SK-N-SH (cell line): ENCODE measurements around the gene ZMIZ1. TPM values are rescaled to one million over a fixed set of nuclear protein-coding genes. Genes with fewer than 3 reads are reported as not detected.

ENCODE experiments used
- CTCF ChIA-PET: fragments of 300-600, 350-600 bp; formaldehyde crosslinking; extraction: SDS; loops from one replicate; lab custom pipeline; 2021; lab: Yijun Ruan, JAX
- POLR2A ChIA-PET: fragments of 350-600 bp; sonication (Branson Sonifier 250); formaldehyde crosslinking; extraction: SDS; loops from one replicate; lab custom pipeline; 2020; ENCODE audit warnings: antibody characterized with exemption, inconsistent platforms; lab: Yijun Ruan, JAX
- DNase-seq: peaks from one replicate; pipeline ENCODE4 v3.0.0; 2012
- H2AFZ ChIP-seq: fragments of 200-600 bp; sonication (generic); 2 replicates; pipeline ENCODE4 v1.8.1; 2016; ENCODE audit warnings: antibody characterized with exemption, mild to moderate bottlenecking, low read depth
- H3F3A ChIP-seq: fragments of 200-600 bp; sonication (generic); replicated peaks from 2 replicates; pipeline ENCODE3; 2016; ENCODE audit warnings: antibody characterized with exemption, mild to moderate bottlenecking; ENCODE audit not compliant: insufficient read depth
- H3K27ac ChIP-seq, 2 experiments: fragments of 200-500 bp in 1 of 2; fragments of 200-600 bp in 1 of 2; sonication (Bioruptor generic) in 1 of 2; sonication (generic), shearing (Covaris generic) in 1 of 2; 2 replicates each; pipeline versions ENCODE4 v1.5.1 to v1.6.1; 2014 to 2016; ENCODE audit warnings: low read depth in 2 of 2, inconsistent platforms in 1 of 2, low read length in 1 of 2, mild to moderate bottlenecking in 1 of 2, mixed read lengths in 1 of 2
- H3K27me3 ChIP-seq: fragments of 200-600 bp; sonication (generic), shearing (Covaris generic); 2 replicates; pipeline ENCODE4 v1.6.1; 2016; ENCODE audit warnings: mixed run types; ENCODE audit not compliant: insufficient read depth
- H3K36me3 ChIP-seq, 2 experiments: fragments of 200-500 bp in 1 of 2; fragments of 200-600 bp in 1 of 2; sonication (Bioruptor generic) in 1 of 2; sonication (generic) in 1 of 2; replicated peaks in 1 of 2; 2 replicates each; pipeline versions ENCODE3 to v1.5.1; 2014 to 2016; ENCODE audit warnings: low read length in 1 of 2, mild to moderate bottlenecking in 1 of 2; ENCODE audit not compliant: insufficient read depth in 2 of 2, control insufficient read depth in 1 of 2
- H3K4me1 ChIP-seq, 2 experiments: fragments of 200-500 bp in 1 of 2; fragments of 200-600 bp in 1 of 2; sonication (Bioruptor generic) in 1 of 2; sonication (generic), shearing (Covaris generic) in 1 of 2; 2 replicates each; pipeline versions ENCODE4 v1.5.1 to v1.6.1; 2014 to 2016; ENCODE audit warnings: low read depth in 1 of 2, low read length in 1 of 2, mixed run types in 1 of 2; ENCODE audit not compliant: insufficient read depth in 2 of 2, control insufficient read depth in 1 of 2
- H3K4me2 ChIP-seq: fragments of 200-600 bp; sonication (generic), shearing (Covaris generic); 2 replicates; pipeline ENCODE4 v1.6.1; 2017; ENCODE audit warnings: mixed run types
- H3K4me3 ChIP-seq, 2 experiments: fragments of 200-500 bp in 1 of 2; fragments of 200-600 bp in 1 of 2; sonication (Bioruptor generic) in 1 of 2; sonication (generic), shearing (Covaris generic) in 1 of 2; 2 replicates each; pipeline versions ENCODE4 v1.5.1 to v1.8.1; 2014 to 2016; ENCODE audit warnings: low read depth in 2 of 2, inconsistent platforms in 1 of 2, low read length in 1 of 2, mild to moderate bottlenecking in 1 of 2, mixed read lengths in 1 of 2, moderate library complexity in 1 of 2
- H3K79me2 ChIP-seq: fragments of 200-600 bp; sonication (generic); 2 replicates; pipeline ENCODE4 v1.8.1; 2017; ENCODE audit warnings: mild to moderate bottlenecking; ENCODE audit not compliant: insufficient read depth
- H3K9ac ChIP-seq: fragments of 200-600 bp; sonication (generic); 2 replicates; pipeline ENCODE4 v1.6.1; 2017; ENCODE audit warnings: mixed run types
- H3K9me2 ChIP-seq: fragments of 200-600 bp; sonication (generic); 2 replicates; pipeline ENCODE4 v1.6.1; 2017; ENCODE audit warnings: mixed run types
- H3K9me3 ChIP-seq: fragments of 200-600 bp; sonication (generic); 2 replicates; pipeline ENCODE4 v1.6.1; 2017; ENCODE audit warnings: mixed run types, mild to moderate bottlenecking, moderate library complexity
- H4K20me1 ChIP-seq: fragments of 200-600 bp; sonication (generic); 2 replicates; pipeline ENCODE4 v1.6.1; 2017; ENCODE audit warnings: mild to moderate bottlenecking, mixed run types; ENCODE audit not compliant: insufficient read depth
- CHD2 ChIP-seq: fragments of 150-350 bp; IDR thresholded peaks from 2 replicates; pipeline ENCODE4 v1.6.1; 2018; ENCODE audit warnings: low read length; ENCODE audit not compliant: partially characterized antibody
- EP300 ChIP-seq, 2 experiments: IDR thresholded peaks; 2 replicates each; pipeline versions ENCODE4 v1.4.0 to v1.6.1; 2012; ENCODE audit warnings: borderline replicate concordance in 1 of 2, low read depth in 1 of 2, low read length in 1 of 2
- EZH2phosphoT487 ChIP-seq: fragments of 200-600 bp; sonication (generic); IDR thresholded peaks from 2 replicates; pipeline ENCODE4 v1.6.1; 2017; ENCODE audit warnings: low read depth, mixed run types, mild to moderate bottlenecking, antibody characterized with exemption, moderate library complexity, borderline replicate concordance
- FOSL2 ChIP-seq: IDR thresholded peaks from 2 replicates; pipeline ENCODE4 v1.4.0; 2012; ENCODE audit warnings: low read depth, mild to moderate bottlenecking, moderate library complexity, borderline replicate concordance
- GABPA ChIP-seq: IDR thresholded peaks from 2 replicates; pipeline ENCODE4 v1.4.0; 2012; ENCODE audit warnings: low read depth, mild to moderate bottlenecking
- GATA2 ChIP-seq: sonication (generic); formaldehyde crosslinking; IDR thresholded peaks from 2 replicates; pipeline ENCODE4 v1.5.0; 2020; ENCODE audit warnings: mild to moderate bottlenecking, missing genetic modification reagents
- JUND ChIP-seq: IDR thresholded peaks from 2 replicates; pipeline ENCODE4 v1.4.0; 2012
- MXI1 ChIP-seq: IDR thresholded peaks from 2 replicates; pipeline ENCODE4 v1.6.1; 2012; ENCODE audit warnings: mild to moderate bottlenecking, low read depth, low read length, improper control_type of control experiment
- NFIC ChIP-seq: IDR thresholded peaks from 2 replicates; pipeline ENCODE4 v1.4.0; 2012; ENCODE audit warnings: borderline replicate concordance
- POLR2AphosphoS5 ChIP-seq: IDR thresholded peaks from 2 replicates; pipeline ENCODE4 v1.6.1; 2012; ENCODE audit warnings: low read depth, low read length
- RAD21 ChIP-seq: IDR thresholded peaks from 2 replicates; pipeline ENCODE4 v1.6.1; 2012; ENCODE audit warnings: mild to moderate bottlenecking, low read length
- RCOR1 ChIP-seq: fragments of 150-350 bp; IDR thresholded peaks from 2 replicates; pipeline ENCODE4 v1.6.1; 2017; ENCODE audit warnings: antibody characterized with exemption, low read length
- RFX5 ChIP-seq: IDR thresholded peaks from 2 replicates; pipeline ENCODE4 v1.6.1; 2012; ENCODE audit warnings: mild to moderate bottlenecking, improper control_type of control experiment, low read length
- RXRA ChIP-seq: IDR thresholded peaks from 2 replicates; pipeline ENCODE4 v1.4.0; 2012; ENCODE audit warnings: low read depth, mild to moderate bottlenecking, borderline replicate concordance
- SIN3A ChIP-seq: IDR thresholded peaks from 2 replicates; pipeline ENCODE4 v1.6.1; 2012; ENCODE audit warnings: low read depth, mild to moderate bottlenecking, low read length, moderate library complexity, borderline replicate concordance
- SMC3 ChIP-seq: IDR thresholded peaks from 2 replicates; pipeline ENCODE4 v1.6.1; 2012; ENCODE audit warnings: low read depth, low read length, improper control_type of control experiment
- TAF1 ChIP-seq: IDR thresholded peaks from 2 replicates; pipeline ENCODE4 v1.6.1; 2012; ENCODE audit warnings: low read depth, mild to moderate bottlenecking, low read length, moderate library complexity, borderline replicate concordance
- TCF12 ChIP-seq: IDR thresholded peaks from 2 replicates; pipeline ENCODE4 v1.4.0; 2012
- TEAD4 ChIP-seq: IDR thresholded peaks from 2 replicates; pipeline ENCODE4 v1.4.0; 2012; ENCODE audit warnings: mild to moderate bottlenecking, borderline replicate concordance; ENCODE audit not compliant: insufficient read depth
- YY1 ChIP-seq: IDR thresholded peaks from 2 replicates; pipeline ENCODE4 v1.4.0; 2012; ENCODE audit warnings: low read depth, mild to moderate bottlenecking
- WGBS: methylation state at CpG from one replicate; pipeline ENCODE4 v1.1.6; 2017; ENCODE audit warnings: low lambda C conversion rate; 5-methylcytosine and 5-hydroxymethylcytosine counted together
- polyA plus RNA-seq, 3 experiments: library from polyadenylated mRNA; depleted of rRNA; stranded (reverse); fragments of >200 nt; gene quantifications; 2 replicates each; pipeline ENCODE4 v1.2.3, GENCODE V29; 2012
- TF ChIP-seq, protein P1 (sequence below): IDR thresholded peaks from 2 replicates; pipeline ENCODE4; 2012
- TF ChIP-seq, protein P2 (sequence below): fragments of 150-350 bp; IDR thresholded peaks from 2 replicates; pipeline ENCODE4 v1.6.1; 2016; ENCODE audit warnings: mild to moderate bottlenecking, low read depth, low read length
- TF ChIP-seq, protein P3 (sequence below): IDR thresholded peaks from 2 replicates; pipeline ENCODE4 v1.4.0; 2012; ENCODE audit warnings: low read depth, borderline replicate concordance
- TF ChIP-seq, protein P4 (sequence below): fragments of 200-600 bp; sonication (generic); IDR thresholded peaks from 2 replicates; pipeline ENCODE4 v1.6.1; 2017; ENCODE audit warnings: antibody characterized with exemption, mild to moderate bottlenecking, moderate library complexity
- TF ChIP-seq, protein P5 (sequence below): IDR thresholded peaks from 2 replicates; pipeline ENCODE4 v1.4.0; 2012; ENCODE audit warnings: low read depth, borderline replicate concordance
- TF ChIP-seq, protein P6 (sequence below): fragments of 150-350 bp; IDR thresholded peaks from 2 replicates; pipeline ENCODE4 v1.6.1; 2017; ENCODE audit warnings: antibody characterized with exemption, low read length, low read depth, borderline replicate concordance
- TF ChIP-seq, protein P7 (sequence below): IDR thresholded peaks from 2 replicates; pipeline ENCODE4 v1.4.0; 2012; ENCODE audit warnings: low read depth

ZMIZ1 gene
- polyA plus RNA-seq, 1 of the 3 experiments (the other 2 are of a cell fraction) = 23.5 TPM

DNA sequence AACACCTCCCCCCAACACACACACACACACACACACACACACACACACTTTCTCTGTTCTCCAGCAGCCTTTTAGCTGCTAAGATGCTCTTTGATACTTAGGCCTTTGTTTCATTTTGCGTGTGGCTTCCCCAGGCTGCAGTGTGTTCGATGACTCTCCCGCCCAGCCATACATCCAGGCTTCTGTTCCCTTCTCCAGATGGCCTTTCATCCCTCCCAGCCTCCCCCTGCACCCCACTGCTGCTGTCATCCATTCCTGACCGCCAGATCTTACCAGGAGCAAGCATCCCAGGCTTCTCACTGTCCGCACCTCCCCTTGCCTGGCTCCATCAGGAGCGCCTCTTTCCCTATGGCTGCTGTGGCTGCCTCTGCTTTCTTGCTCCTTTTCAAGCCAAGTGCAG is 200.7 kb downstream of the ZMIZ1 start:
- Histone ChIP-seq H3K9me3 (no peaks in the 10 kb centered on the region), H3K4me1 (peaks cover 48 to 98% of the 10 kb centered on the region in 2 experiments), H3K79me2 (peaks cover 77% of the 10 kb centered on the region), H3K36me3 (peaks cover 4% of the 10 kb centered on the region in 2 experiments), H2AFZ (no peak overlapping the region), H3K4me3 (no peak overlapping the region), H3F3A (peaks cover 35% of the 10 kb centered on the region), H3K27me3 (no peaks in the 10 kb centered on the region), H3K9me2 (no peaks in the 10 kb centered on the region), H3K27ac (peak overlapping the region; percentile 97 to 99; a peak in 3 of 4 replicates), H3K9ac (no peak overlapping the region), H4K20me1 (peaks cover 34% of the 10 kb centered on the region), H3K4me2 (no peak overlapping the region)
- POLR2A ChIA-PET = interaction anchor here (0.6 to 3.9 kb wide), 9 partner anchors 8 to 143 kb away, joined by 3 to 37 read pairs (median 9); no protein-coding TSS in a partner anchor
- WGBS = 66% methylated on average over 6 of the region's 6 CpGs
- CTCF ChIA-PET = interaction anchor here (0.8 to 2.0 kb wide), 11 partner anchors 8 to 105 kb away, joined by 3 to 11 read pairs (median 4); partner anchors contain the start of gene PPIF
- DNase-seq = peak; percentile 75
- TF ChIP-seq EP300 (IDR thresholded peaks at IDR 0.05; ENCODE audit: borderline replicate concordance in 1 of 2, low read depth in 1 of 2, low read length in 1 of 2) (peak in 1 of 2 experiments; percentile 73; a peak in 2 of 4 replicates), RCOR1 (peak; percentile 83), RAD21 (peak; percentile 29), TCF12 (no peak), RXRA (no peak), TEAD4 (no peak), POLR2AphosphoS5 (no peak), EZH2phosphoT487 (no peak), MXI1 (peak; percentile 85; the same call in 1 of the 2 replicates), SIN3A (no peak), SMC3 (0 out of 2 replicates have a peak, but pooled peaks have one; percentile 20), TAF1 (no peak), RFX5 (no peak), NFIC (no peak), GABPA (no peak), YY1 (no peak), CHD2 (peak; percentile 81), JUND (no peak), GATA2 (CRISPR knock-in tag) (peak; percentile 30; the same call in 1 of the 2 replicates), FOSL2 (no peak)
- TF ChIP-seq, protein P1, sequence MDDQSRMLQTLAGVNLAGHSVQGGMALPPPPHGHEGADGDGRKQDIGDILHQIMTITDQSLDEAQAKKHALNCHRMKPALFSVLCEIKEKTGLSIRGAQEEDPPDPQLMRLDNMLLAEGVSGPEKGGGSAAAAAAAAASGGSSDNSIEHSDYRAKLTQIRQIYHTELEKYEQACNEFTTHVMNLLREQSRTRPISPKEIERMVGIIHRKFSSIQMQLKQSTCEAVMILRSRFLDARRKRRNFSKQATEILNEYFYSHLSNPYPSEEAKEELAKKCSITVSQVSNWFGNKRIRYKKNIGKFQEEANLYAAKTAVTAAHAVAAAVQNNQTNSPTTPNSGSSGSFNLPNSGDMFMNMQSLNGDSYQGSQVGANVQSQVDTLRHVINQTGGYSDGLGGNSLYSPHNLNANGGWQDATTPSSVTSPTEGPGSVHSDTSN = no peak
- TF ChIP-seq, protein P2, sequence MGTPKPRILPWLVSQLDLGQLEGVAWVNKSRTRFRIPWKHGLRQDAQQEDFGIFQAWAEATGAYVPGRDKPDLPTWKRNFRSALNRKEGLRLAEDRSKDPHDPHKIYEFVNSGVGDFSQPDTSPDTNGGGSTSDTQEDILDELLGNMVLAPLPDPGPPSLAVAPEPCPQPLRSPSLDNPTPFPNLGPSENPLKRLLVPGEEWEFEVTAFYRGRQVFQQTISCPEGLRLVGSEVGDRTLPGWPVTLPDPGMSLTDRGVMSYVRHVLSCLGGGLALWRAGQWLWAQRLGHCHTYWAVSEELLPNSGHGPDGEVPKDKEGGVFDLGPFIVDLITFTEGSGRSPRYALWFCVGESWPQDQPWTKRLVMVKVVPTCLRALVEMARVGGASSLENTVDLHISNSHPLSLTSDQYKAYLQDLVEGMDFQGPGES = no peak
- TF ChIP-seq, protein P3, sequence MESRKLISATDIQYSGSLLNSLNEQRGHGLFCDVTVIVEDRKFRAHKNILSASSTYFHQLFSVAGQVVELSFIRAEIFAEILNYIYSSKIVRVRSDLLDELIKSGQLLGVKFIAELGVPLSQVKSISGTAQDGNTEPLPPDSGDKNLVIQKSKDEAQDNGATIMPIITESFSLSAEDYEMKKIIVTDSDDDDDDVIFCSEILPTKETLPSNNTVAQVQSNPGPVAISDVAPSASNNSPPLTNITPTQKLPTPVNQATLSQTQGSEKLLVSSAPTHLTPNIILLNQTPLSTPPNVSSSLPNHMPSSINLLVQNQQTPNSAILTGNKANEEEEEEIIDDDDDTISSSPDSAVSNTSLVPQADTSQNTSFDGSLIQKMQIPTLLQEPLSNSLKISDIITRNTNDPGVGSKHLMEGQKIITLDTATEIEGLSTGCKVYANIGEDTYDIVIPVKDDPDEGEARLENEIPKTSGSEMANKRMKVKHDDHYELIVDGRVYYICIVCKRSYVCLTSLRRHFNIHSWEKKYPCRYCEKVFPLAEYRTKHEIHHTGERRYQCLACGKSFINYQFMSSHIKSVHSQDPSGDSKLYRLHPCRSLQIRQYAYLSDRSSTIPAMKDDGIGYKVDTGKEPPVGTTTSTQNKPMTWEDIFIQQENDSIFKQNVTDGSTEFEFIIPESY = no peak
- TF ChIP-seq, protein P4, sequence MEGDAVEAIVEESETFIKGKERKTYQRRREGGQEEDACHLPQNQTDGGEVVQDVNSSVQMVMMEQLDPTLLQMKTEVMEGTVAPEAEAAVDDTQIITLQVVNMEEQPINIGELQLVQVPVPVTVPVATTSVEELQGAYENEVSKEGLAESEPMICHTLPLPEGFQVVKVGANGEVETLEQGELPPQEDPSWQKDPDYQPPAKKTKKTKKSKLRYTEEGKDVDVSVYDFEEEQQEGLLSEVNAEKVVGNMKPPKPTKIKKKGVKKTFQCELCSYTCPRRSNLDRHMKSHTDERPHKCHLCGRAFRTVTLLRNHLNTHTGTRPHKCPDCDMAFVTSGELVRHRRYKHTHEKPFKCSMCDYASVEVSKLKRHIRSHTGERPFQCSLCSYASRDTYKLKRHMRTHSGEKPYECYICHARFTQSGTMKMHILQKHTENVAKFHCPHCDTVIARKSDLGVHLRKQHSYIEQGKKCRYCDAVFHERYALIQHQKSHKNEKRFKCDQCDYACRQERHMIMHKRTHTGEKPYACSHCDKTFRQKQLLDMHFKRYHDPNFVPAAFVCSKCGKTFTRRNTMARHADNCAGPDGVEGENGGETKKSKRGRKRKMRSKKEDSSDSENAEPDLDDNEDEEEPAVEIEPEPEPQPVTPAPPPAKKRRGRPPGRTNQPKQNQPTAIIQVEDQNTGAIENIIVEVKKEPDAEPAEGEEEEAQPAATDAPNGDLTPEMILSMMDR = no peak
- TF ChIP-seq, protein P5, sequence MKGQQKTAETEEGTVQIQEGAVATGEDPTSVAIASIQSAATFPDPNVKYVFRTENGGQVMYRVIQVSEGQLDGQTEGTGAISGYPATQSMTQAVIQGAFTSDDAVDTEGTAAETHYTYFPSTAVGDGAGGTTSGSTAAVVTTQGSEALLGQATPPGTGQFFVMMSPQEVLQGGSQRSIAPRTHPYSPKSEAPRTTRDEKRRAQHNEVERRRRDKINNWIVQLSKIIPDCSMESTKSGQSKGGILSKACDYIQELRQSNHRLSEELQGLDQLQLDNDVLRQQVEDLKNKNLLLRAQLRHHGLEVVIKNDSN = no peak
- TF ChIP-seq, protein P6, sequence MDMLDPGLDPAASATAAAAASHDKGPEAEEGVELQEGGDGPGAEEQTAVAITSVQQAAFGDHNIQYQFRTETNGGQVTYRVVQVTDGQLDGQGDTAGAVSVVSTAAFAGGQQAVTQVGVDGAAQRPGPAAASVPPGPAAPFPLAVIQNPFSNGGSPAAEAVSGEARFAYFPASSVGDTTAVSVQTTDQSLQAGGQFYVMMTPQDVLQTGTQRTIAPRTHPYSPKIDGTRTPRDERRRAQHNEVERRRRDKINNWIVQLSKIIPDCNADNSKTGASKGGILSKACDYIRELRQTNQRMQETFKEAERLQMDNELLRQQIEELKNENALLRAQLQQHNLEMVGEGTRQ = no peak
- TF ChIP-seq, protein P7, sequence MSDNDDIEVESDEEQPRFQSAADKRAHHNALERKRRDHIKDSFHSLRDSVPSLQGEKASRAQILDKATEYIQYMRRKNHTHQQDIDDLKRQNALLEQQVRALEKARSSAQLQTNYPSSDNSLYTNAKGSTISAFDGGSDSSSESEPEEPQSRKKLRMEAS = no peak
